PC-3 (cell line): ENCODE results near the gene MED22. TPM values are rescaled to one million over a fixed set of nuclear protein-coding genes. Genes with fewer than 3 reads are reported as not detected.
A peak's percentile ranks its signal among the peaks of the same experiment; 100 is the strongest.

ENCODE experiments used
- ATAC-seq: fragments of 200-7000 bp; cut with Tn5 transposase; 2 replicates; pipeline ENCODE4 v1.9.1; 2020; ENCODE audit warnings: mild to moderate bottlenecking, moderate library complexity
- BruUV-seq: library from RNA; stranded (reverse); fragments of 400-500 nt; replicated peaks from 2 replicates; lab custom pipeline; 2021; lab: Mats Ljungman, UMichigan
- CTCF ChIA-PET: fragments of 300-600 bp; sonication (Branson Sonifier 250); formaldehyde crosslinking; loops from one replicate; lab custom pipeline; 2022; ENCODE audit warnings: antibody characterized with exemption; lab: Charles Lee
- POLR2A ChIA-PET: fragments of 300-600 bp; sonication (Branson Sonifier 250); formaldehyde crosslinking; loops from one replicate; lab custom pipeline; 2022; ENCODE audit warnings: antibody characterized with exemption; ENCODE audit not compliant: unreplicated experiment; lab: Charles Lee
- DNase-seq: peaks from one replicate; pipeline ENCODE4 v3.0.0-alpha.2; 2015
- H2AFZ ChIP-seq: fragments of 300-600 bp; sonication (generic); 2 replicates; pipeline ENCODE4 v1.6.0; 2016; ENCODE audit warnings: antibody characterized with exemption, low read length
- H3F3A ChIP-seq: fragments of 300-600 bp; sonication (generic); one replicate; pipeline ENCODE4 v1.6.0; 2017; ENCODE audit warnings: antibody characterized with exemption, low read length, control low read depth, mild to moderate bottlenecking; ENCODE audit not compliant: unreplicated experiment
- H3K27ac ChIP-seq: fragments of 300-600 bp; sonication (generic); 2 replicates; pipeline ENCODE4 v1.5.1; 2016; ENCODE audit warnings: mild to moderate bottlenecking, low read length
- H3K27me3 ChIP-seq: fragments of 300-600 bp; sonication (generic); 2 replicates; pipeline ENCODE4 v1.6.1; 2016; ENCODE audit warnings: low read length, mixed read lengths
- H3K36me3 ChIP-seq: fragments of 300-600 bp; sonication (generic); 2 replicates; pipeline ENCODE4 v1.6.1; 2016; ENCODE audit warnings: low read depth, mixed run types, low read length, mixed read lengths
- H3K4me1 ChIP-seq: fragments of 300-600 bp; sonication (generic); 2 replicates; pipeline ENCODE4 v1.5.1; 2016; ENCODE audit warnings: low read length; ENCODE audit not compliant: insufficient read depth
- H3K4me2 ChIP-seq: fragments of 300-600 bp; sonication (generic); 2 replicates; pipeline ENCODE4 v1.6.0; 2016; ENCODE audit warnings: low read length
- H3K4me3 ChIP-seq: fragments of 300-600 bp; sonication (generic); 2 replicates; pipeline ENCODE4 v1.5.1; 2016; ENCODE audit warnings: mild to moderate bottlenecking, low read length, mixed read lengths
- H3K79me2 ChIP-seq: fragments of 300-600 bp; sonication (generic); 2 replicates; pipeline ENCODE4 v1.6.1; 2017; ENCODE audit warnings: low read length, mixed read lengths
- H3K9ac ChIP-seq: fragments of 300-600 bp; sonication (generic); 2 replicates; pipeline ENCODE4 v1.6.0; 2016; ENCODE audit warnings: mild to moderate bottlenecking, low read length
- H3K9me2 ChIP-seq: fragments of 300-600 bp; sonication (generic); replicated peaks from 2 replicates; pipeline ENCODE4 v1.6.1; 2016; ENCODE audit warnings: mixed run types, low read length, mixed read lengths
- H3K9me3 ChIP-seq: fragments of 300-600 bp; sonication (generic); 2 replicates; pipeline ENCODE4 v1.6.1; 2016; ENCODE audit warnings: low read length, mixed read lengths
- H4K20me1 ChIP-seq: fragments of 300-600 bp; sonication (generic); 2 replicates; pipeline ENCODE4 v1.6.1; 2016; ENCODE audit warnings: low read length, mixed read lengths
- EZH2 ChIP-seq: fragments of 300-600 bp; sonication (generic); IDR thresholded peaks from one replicate; pipeline ENCODE4 v1.6.1; 2017; ENCODE audit warnings: antibody characterized with exemption, mild to moderate bottlenecking, low read length; ENCODE audit not compliant: unreplicated experiment
- EZH2phosphoT487 ChIP-seq: fragments of 300-600 bp; sonication (generic); IDR thresholded peaks from 2 replicates; pipeline ENCODE4 v1.6.1; 2018; ENCODE audit warnings: mild to moderate bottlenecking, antibody characterized with exemption, low read length, borderline replicate concordance
- intact Hi-C: fragments of 100-400 bp; cut with micrococcal nuclease; formaldehyde crosslinking; loops from 2 replicates; pipeline ENCODE4 v1.9.0; 2023
- total RNA-seq: library from RNA; depleted of rRNA; stranded (reverse); fragments of >200 nt; gene quantifications from 2 replicates; pipeline ENCODE4 v1.2.3, GENCODE V29; 2014
- TF ChIP-seq, protein P1 (sequence below): fragments of 300-600 bp; sonication (generic); conservative IDR thresholded peaks from 2 replicates; pipeline ENCODE4 v1.5.1; 2017; ENCODE audit warnings: antibody characterized with exemption, low read depth, mild to moderate bottlenecking, low read length

Gene MED22
- total RNA-seq, 1 experiment from 2014 or later, result 20.5 TPM

DNA sequence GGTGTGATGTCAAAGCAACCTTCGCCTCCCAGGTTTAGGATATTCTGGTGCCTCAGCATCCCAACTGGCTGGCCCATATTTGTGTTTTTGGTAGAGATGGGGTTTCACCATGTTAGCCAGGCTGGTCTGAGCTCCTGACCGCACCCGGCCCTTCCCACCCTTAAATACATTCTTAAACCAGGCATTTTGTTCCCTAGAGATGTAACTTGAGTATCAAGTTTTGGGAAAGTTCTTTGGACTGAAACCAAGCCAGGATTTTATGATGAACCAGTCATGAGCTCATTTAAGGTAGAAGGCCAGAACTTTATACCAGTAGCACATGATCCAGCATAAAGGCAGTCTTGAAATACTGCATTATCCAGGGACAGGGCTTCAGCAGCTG lies 3.6 kb upstream of the MED22 start:
- POLR2A ChIA-PET, result interaction anchor here (0.7 kb wide), 1 partner anchor 17 kb away, joined by 4 read pairs; no protein-coding TSS in a partner anchor

DNA sequence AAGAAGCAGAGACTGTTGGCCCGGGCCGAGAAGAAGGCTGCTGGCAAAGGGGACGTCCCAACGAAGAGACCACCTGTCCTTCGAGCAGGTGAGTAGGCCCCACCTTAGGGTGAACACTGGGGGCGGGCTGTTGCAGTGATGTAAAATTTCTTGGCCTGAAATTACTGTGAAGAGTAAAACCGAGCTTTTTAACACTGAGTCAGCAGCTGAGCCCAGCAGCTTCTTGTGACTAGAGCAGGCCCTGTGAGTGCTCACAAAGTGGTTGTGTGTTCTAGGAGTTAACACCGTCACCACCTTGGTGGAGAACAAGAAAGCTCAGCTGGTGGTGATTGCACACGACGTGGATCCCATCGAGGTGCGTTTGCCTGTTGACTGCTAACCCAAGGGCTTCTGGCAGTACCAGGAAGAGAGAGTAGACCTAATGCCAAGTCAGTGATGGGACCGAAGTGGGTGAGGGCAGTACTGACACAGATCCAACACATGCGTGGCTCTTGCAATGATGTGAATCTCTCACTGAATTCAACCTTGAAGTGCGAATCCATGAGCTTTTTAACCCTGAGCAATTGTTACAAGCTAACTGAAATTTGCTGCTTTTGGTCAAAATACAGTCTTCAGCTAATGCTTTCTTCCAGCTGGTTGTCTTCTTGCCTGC lies 2.2 kb upstream of the MED22 start:
- H3K9me2 ChIP-seq, result no peaks in the 10 kb centered on the region
- H3K4me1 ChIP-seq, result peaks cover 13% of the 10 kb centered on the region
- no peak for ATAC-seq
- DNase-seq, result no peak
- peaks cover 13% of the 10 kb centered on the region for H3F3A ChIP-seq
- no peak overlapping the region for H3K9ac ChIP-seq
- H2AFZ ChIP-seq, result no peak overlapping the region
- POLR2A ChIA-PET, result no interaction called here
- H3K27ac ChIP-seq, result no peak overlapping the region
- H3K36me3 ChIP-seq, result peaks cover 41% of the 10 kb centered on the region
- peaks cover 24% of the 10 kb centered on the region for H4K20me1 ChIP-seq
- peak overlapping the region; percentile 100; the same call in 1 of the 2 replicates for H3K4me3 ChIP-seq
- peak overlapping the region; percentile 93 for H3K4me2 ChIP-seq
- H3K79me2 ChIP-seq, result peaks cover 51% of the 10 kb centered on the region
- no peaks in the 10 kb centered on the region for H3K9me3 ChIP-seq
- no TSS peak for BruUV-seq
- intact Hi-C loops, result no loop called here
- TF ChIP-seq EZH2phosphoT487 (no peak), EZH2 (no peak)
- TF ChIP-seq, protein P1, sequence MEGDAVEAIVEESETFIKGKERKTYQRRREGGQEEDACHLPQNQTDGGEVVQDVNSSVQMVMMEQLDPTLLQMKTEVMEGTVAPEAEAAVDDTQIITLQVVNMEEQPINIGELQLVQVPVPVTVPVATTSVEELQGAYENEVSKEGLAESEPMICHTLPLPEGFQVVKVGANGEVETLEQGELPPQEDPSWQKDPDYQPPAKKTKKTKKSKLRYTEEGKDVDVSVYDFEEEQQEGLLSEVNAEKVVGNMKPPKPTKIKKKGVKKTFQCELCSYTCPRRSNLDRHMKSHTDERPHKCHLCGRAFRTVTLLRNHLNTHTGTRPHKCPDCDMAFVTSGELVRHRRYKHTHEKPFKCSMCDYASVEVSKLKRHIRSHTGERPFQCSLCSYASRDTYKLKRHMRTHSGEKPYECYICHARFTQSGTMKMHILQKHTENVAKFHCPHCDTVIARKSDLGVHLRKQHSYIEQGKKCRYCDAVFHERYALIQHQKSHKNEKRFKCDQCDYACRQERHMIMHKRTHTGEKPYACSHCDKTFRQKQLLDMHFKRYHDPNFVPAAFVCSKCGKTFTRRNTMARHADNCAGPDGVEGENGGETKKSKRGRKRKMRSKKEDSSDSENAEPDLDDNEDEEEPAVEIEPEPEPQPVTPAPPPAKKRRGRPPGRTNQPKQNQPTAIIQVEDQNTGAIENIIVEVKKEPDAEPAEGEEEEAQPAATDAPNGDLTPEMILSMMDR, result no peak
- H3K27me3 ChIP-seq, result no peaks in the 10 kb centered on the region
- CTCF ChIA-PET, result no interaction called here

More for the DNA sequence above, 3.6 kb upstream of the MED22 start:
- Histone ChIP-seq H3K9me2 (no peaks in the 10 kb centered on the region), H3K79me2 (peaks cover 50% of the 10 kb centered on the region), H3F3A (peaks cover 13% of the 10 kb centered on the region), H3K36me3 (peaks cover 41% of the 10 kb centered on the region), H3K4me1 (peaks cover 11% of the 10 kb centered on the region), H4K20me1 (peaks cover 24% of the 10 kb centered on the region), H3K4me2 (no peak overlapping the region), H3K4me3 (no peak overlapping the region), H3K9ac (no peak overlapping the region), H3K27me3 (no peaks in the 10 kb centered on the region), H3K27ac (no peak overlapping the region), H3K9me3 (no peaks in the 10 kb centered on the region), H2AFZ (no peak overlapping the region)
- DNase-seq (peak; percentile 27), ATAC-seq (no peak)
- BruUV-seq, result no TSS peak
- TF ChIP-seq EZH2 (no peak), EZH2phosphoT487 (no peak)
- TF ChIP-seq, protein P1, result no peak
- intact Hi-C loops, result no loop called here
- CTCF ChIA-PET, result no interaction called here
